ENCODE results near the gene ZNF70. TPM values are rescaled to one million over a fixed set of nuclear protein-coding genes. Genes with fewer than 3 reads are reported as not detected.
A peak's percentile ranks its signal among the peaks of the same experiment; 100 is the strongest.

ZNF70 gene
- total and polyA plus RNA-seq, 2 of the 13 experiments (the other 11 are each of a cell fraction or from before 2014, with no cell fraction given), result 0.62 to 3.6 TPM

DNA sequence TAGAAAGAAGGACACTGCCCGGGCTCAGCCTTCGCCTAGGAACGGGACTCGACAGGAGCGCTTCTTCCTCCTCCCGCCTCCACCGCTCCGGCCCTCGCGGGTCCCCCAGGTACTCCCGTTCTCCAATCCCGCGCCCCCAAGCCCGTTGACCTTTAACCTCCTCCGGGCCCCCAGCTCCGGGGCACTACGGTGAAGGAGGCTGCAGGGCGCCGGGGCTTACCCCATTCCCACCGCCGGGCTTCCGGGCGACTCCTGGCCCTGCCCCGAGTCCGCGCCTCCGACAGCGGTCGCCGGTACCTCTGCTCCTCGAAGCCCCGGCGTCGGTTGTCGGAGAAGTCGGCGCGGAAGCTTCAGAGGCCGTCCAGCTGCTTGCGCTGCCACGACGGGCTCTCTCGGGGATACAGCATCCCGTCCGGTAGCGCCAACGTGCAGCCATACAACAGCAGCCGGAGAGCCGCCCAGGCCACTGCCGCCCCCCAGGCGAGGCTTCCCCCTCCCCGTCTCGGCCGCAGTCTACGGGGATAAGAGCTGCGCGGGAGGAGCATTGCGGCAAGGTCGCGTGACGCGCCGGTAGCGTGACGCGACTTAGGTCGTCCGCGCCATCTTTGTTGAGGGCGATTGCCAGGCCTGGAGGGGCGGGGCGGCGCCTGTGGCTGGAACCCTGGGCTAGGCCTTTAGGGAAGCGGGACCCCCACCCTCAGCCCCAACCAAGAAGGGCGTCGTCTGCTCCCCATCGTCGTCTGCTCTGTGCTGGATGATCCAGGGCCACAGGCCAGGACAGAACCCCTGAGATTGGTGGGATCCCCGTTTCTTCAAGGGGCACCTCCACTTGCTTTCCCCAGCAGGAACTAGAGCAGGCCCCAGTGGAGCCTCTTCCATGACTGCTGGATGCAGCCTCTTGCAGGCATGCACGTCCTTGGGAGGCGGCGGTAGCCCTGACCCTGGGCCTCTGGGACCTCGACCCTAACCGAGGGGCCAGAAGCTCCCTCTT lies 33.8 kb downstream of the ZNF70 start (continued):
- TF ChIP-seq, protein P1, sequence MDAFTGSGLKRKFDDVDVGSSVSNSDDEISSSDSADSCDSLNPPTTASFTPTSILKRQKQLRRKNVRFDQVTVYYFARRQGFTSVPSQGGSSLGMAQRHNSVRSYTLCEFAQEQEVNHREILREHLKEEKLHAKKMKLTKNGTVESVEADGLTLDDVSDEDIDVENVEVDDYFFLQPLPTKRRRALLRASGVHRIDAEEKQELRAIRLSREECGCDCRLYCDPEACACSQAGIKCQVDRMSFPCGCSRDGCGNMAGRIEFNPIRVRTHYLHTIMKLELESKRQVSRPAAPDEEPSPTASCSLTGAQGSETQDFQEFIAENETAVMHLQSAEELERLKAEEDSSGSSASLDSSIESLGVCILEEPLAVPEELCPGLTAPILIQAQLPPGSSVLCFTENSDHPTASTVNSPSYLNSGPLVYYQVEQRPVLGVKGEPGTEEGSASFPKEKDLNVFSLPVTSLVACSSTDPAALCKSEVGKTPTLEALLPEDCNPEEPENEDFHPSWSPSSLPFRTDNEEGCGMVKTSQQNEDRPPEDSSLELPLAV (CRISPR knock-in tag; conservative IDR thresholded peaks at IDR 0.05; ENCODE audit: low read depth), result no peak
- TF ChIP-seq, protein P2, sequence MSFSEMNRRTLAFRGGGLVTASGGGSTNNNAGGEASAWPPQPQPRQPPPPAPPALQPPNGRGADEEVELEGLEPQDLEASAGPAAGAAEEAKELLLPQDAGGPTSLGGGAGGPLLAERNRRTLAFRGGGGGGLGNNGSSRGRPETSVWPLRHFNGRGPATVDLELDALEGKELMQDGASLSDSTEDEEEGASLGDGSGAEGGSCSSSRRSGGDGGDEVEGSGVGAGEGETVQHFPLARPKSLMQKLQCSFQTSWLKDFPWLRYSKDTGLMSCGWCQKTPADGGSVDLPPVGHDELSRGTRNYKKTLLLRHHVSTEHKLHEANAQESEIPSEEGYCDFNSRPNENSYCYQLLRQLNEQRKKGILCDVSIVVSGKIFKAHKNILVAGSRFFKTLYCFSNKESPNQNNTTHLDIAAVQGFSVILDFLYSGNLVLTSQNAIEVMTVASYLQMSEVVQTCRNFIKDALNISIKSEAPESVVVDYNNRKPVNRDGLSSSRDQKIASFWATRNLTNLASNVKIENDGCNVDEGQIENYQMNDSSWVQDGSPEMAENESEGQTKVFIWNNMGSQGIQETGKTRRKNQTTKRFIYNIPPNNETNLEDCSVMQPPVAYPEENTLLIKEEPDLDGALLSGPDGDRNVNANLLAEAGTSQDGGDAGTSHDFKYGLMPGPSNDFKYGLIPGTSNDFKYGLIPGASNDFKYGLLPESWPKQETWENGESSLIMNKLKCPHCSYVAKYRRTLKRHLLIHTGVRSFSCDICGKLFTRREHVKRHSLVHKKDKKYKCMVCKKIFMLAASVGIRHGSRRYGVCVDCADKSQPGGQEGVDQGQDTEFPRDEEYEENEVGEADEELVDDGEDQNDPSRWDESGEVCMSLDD (CRISPR knock-in tag; IDR thresholded peaks at IDR 0.05; ENCODE audit: borderline replicate concordance), result peak; percentile 11; the same call in 1 of the 2 replicates
- peak; percentile 46; the same call in 1 of the 2 replicates for TF ChIP-seq SP2 (CRISPR knock-in tag; IDR thresholded peaks at IDR 0.05)
- no peak for TF ChIP-seq TCF12 (IDR thresholded peaks at IDR 0.05)
- peak; percentile 43; the same call in 1 of the 2 replicates for TF ChIP-seq TCF12 (CRISPR knock-in tag; IDR thresholded peaks at IDR 0.05)
- peak; percentile 56; the same call in 1 of the 2 replicates for TF ChIP-seq NFKBIZ (CRISPR knock-in tag; IDR thresholded peaks at IDR 0.05)
- TF ChIP-seq, protein P3, sequence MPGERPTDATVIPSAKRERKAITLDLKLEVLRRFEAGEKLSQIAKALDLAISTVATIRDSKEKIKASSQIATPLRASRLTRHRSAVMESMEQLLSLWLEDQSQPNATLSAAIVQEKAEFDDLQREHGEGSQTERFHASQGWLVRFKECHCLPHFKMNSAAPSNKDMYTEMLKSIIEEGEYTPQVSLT (CRISPR knock-in tag; IDR thresholded peaks at IDR 0.05; ENCODE audit: borderline replicate concordance, low read depth), result no peak
- no peak for TF ChIP-seq NFATC3 (CRISPR knock-in tag; IDR thresholded peaks at IDR 0.05)
- TF ChIP-seq ZFAT (CRISPR knock-in tag; conservative IDR thresholded peaks at IDR 0.05), result 0 out of 2 replicates have a peak, but pooled peaks have one; percentile 40
- no peak for TF ChIP-seq HNRNPH1 (optimal IDR thresholded peaks at IDR 0.05; ENCODE audit: low read depth, low read length)
- TF ChIP-seq ZNF816 (CRISPR knock-in tag; IDR thresholded peaks at IDR 0.05; ENCODE audit: borderline replicate concordance), result no peak
- TF ChIP-seq ZBTB7A (CRISPR knock-in tag; IDR thresholded peaks at IDR 0.05), result peak; percentile 74
- TF ChIP-seq SSRP1 (CRISPR knock-in tag; IDR thresholded peaks at IDR 0.05), result peak; percentile 49; the same call in 1 of the 2 replicates
- peak; percentile 75 for TF ChIP-seq HDAC2 (CRISPR knock-in tag; IDR thresholded peaks at IDR 0.05)
- TF ChIP-seq, protein P4, sequence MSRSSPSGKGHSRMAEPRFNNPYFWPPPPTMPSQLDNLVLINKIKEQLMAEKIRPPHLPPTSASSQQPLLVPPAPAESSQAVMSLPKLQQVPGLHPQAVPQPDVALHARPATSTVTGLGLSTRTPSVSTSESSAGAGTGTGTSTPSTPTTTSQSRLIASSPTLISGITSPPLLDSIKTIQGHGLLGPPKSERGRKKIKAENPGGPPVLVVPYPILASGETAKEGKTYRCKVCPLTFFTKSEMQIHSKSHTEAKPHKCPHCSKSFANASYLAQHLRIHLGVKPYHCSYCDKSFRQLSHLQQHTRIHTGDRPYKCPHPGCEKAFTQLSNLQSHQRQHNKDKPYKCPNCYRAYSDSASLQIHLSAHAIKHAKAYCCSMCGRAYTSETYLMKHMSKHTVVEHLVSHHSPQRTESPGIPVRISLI (CRISPR knock-in tag; IDR thresholded peaks at IDR 0.05; ENCODE audit: borderline replicate concordance), result no peak; the same call in 1 of the 2 replicates
- TF ChIP-seq, protein P5, sequence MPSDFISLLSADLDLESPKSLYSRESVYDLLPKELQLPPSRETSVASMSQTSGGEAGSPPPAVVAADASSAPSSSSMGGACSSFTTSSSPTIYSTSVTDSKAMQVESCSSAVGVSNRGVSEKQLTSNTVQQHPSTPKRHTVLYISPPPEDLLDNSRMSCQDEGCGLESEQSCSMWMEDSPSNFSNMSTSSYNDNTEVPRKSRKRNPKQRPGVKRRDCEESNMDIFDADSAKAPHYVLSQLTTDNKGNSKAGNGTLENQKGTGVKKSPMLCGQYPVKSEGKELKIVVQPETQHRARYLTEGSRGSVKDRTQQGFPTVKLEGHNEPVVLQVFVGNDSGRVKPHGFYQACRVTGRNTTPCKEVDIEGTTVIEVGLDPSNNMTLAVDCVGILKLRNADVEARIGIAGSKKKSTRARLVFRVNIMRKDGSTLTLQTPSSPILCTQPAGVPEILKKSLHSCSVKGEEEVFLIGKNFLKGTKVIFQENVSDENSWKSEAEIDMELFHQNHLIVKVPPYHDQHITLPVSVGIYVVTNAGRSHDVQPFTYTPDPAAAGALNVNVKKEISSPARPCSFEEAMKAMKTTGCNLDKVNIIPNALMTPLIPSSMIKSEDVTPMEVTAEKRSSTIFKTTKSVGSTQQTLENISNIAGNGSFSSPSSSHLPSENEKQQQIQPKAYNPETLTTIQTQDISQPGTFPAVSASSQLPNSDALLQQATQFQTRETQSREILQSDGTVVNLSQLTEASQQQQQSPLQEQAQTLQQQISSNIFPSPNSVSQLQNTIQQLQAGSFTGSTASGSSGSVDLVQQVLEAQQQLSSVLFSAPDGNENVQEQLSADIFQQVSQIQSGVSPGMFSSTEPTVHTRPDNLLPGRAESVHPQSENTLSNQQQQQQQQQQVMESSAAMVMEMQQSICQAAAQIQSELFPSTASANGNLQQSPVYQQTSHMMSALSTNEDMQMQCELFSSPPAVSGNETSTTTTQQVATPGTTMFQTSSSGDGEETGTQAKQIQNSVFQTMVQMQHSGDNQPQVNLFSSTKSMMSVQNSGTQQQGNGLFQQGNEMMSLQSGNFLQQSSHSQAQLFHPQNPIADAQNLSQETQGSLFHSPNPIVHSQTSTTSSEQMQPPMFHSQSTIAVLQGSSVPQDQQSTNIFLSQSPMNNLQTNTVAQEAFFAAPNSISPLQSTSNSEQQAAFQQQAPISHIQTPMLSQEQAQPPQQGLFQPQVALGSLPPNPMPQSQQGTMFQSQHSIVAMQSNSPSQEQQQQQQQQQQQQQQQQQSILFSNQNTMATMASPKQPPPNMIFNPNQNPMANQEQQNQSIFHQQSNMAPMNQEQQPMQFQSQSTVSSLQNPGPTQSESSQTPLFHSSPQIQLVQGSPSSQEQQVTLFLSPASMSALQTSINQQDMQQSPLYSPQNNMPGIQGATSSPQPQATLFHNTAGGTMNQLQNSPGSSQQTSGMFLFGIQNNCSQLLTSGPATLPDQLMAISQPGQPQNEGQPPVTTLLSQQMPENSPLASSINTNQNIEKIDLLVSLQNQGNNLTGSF (CRISPR knock-in tag; IDR thresholded peaks at IDR 0.05), result no peak
- TF ChIP-seq ZNF792 (CRISPR knock-in tag; IDR thresholded peaks at IDR 0.05), result peak; percentile 49; the same call in 1 of the 2 replicates
